Measurements from ENCODE around the gene SPRR2A.
"Not testable (repeated sequence)": the region's sequence is repeated elsewhere in the genome, so short reads cannot be mapped to it uniquely, and the experiment has no call there.

SPRR2A gene

DNA sequence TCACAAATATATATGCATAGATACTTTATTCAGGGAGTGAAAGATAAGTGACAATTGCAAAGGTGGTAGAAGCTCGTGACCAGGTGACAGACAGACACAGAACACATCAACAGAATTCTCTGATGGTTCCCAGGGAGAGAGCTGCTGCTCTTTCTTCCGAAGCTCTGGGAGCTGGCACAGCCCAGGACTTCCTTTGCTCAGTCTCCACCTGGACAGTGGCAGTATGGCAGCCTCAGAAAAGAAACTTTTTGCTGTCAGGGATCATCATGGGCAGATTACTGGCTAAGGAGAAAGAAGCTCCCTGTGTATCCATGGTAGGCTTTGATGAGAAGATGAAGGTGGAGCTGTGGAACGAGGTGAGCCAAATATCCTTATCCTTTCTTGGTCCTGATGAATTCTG lies 1.2 kb downstream of the SPRR2A start:
- not testable (repeated sequence) for DNase-seq (ENCODE audit: low read depth); H3K4me3 ChIP-seq (ENCODE audit: low read length)
- TF ChIP-seq, protein P1, sequence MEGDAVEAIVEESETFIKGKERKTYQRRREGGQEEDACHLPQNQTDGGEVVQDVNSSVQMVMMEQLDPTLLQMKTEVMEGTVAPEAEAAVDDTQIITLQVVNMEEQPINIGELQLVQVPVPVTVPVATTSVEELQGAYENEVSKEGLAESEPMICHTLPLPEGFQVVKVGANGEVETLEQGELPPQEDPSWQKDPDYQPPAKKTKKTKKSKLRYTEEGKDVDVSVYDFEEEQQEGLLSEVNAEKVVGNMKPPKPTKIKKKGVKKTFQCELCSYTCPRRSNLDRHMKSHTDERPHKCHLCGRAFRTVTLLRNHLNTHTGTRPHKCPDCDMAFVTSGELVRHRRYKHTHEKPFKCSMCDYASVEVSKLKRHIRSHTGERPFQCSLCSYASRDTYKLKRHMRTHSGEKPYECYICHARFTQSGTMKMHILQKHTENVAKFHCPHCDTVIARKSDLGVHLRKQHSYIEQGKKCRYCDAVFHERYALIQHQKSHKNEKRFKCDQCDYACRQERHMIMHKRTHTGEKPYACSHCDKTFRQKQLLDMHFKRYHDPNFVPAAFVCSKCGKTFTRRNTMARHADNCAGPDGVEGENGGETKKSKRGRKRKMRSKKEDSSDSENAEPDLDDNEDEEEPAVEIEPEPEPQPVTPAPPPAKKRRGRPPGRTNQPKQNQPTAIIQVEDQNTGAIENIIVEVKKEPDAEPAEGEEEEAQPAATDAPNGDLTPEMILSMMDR (IDR thresholded peaks at IDR 0.05; ENCODE audit: insufficient read depth, low read depth, low read length, missing control alignments), result peak; percentile 13

DNA sequence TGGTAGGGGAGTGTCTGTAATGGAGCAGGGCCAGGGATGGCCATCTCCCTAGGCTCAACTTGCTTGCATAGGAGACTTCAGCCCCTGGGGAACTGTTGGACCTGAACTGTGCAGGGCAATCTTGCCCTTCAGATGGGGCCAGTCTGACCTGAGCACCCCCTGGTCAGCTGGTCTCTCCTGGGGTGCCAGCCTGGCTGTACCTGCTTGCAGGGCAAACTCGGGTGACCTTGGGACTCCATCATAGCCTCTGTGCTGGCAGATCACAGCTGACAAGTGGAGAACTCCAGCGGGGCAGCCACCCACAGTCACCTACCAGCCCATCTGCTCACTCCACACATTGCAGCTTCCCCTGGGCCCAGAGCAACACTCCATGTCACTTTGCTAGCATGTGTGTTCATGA lies 8.1 kb downstream of the SPRR2A start:
- TF ChIP-seq, protein P1 (IDR thresholded peaks at IDR 0.05; ENCODE audit: insufficient read depth, low read depth, low read length, missing control alignments), result no peak

DNA sequence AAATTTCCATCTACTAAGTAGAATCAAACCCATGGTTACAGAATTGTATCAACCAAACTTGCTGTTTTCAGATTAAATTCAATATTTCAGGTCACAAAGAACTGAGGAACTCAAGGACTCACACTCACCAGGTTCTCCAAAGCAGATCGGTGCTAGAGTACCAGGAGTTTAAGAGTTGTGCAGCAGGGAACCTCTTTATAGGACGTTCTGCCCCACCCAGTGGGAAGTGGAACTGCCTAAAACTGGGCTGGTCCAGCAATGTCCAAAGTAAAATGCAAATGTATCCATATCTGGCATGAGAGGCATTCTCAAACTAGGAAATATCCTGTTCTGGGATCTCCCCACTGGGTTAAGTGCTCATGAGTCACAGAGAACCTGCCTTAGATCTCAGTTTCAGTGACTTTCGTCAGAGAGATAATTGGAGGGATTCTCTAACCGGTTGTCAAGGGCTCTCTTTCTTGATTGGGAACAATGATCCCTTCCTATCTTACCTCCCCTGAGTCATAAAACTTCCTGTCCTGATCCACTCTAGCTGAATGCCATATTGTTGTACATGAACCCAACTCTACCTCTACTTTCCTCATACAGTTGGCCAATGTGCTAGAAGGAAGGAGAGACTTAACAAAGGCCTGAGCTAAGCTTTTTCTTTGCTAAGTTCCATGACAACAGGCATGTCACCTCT lies 16.2 kb downstream of the SPRR2A start, which contains the start of gene SPRR2D:
Gene SPRR2D (minus strand): TSS at position 171 of the 682 bp plus-strand sequence. CDS start 774 bp downstream, outside the sequence.
- DNase-seq (ENCODE audit: low read depth), result peak; percentile 77
- TF ChIP-seq, protein P1 (IDR thresholded peaks at IDR 0.05; ENCODE audit: insufficient read depth, low read depth, low read length, missing control alignments), result no peak
- H3K4me3 ChIP-seq (ENCODE audit: low read length), result no peak within 1 kb of the TSS

More for the DNA sequence above, 8.1 kb downstream of the SPRR2A start:
- no peak overlapping the region for H3K4me3 ChIP-seq (ENCODE audit: low read length)
- no peak for DNase-seq (ENCODE audit: low read depth)

DNA sequence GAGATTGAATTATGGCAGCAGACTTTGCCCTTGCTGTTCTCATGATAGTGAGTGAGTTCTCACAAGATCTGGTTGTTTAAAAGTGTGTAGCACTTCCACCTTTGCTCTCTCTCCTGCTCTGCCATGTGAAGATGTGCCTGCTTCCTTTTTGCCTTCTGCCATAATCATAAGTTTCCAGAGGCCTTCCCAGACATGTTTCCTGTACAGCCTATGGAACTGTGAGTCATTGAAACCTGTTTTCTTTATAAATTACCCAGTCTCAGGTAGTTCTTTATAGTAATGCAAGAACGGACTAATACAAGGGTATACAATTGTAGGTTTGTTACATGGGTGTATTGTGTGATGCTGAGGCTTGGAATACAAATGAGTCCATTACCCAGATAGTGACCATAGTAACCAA lies 22.1 kb downstream of the SPRR2A start:
- DNase-seq (ENCODE audit: low read depth), result peak; percentile 68
- H3K4me3 ChIP-seq (ENCODE audit: low read length), result no peak overlapping the region
- TF ChIP-seq, protein P1 (IDR thresholded peaks at IDR 0.05; ENCODE audit: insufficient read depth, low read depth, low read length, missing control alignments), result no peak

DNA sequence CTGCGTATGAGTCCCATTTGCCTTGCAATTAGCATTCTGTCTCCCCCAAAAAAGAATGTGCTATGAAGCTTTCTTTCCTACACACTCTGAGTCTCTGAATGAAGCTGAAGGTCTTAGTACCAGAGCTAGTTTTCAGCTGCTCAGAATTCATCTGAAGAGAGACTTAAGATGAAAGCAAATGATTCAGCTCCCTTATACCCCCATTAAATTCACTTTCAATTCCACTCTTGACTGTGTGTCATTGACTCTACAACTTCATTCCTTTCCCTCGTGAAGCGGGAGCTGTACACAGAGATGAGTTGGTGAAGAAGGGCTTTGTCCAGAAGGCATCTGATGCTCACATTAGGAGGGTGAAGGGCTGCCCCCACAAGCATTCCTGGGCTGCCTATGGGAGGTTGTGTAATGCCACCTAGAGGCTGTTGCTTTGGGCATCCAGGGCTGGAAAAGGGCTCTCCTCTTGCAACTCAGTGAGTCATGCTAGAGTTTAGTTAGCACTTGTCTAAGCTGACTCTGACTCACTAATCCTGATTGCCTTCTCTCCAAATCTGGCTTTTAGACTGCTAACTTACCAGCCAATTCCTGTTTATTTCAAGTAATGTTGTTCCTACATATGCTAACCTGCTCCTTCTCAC lies 24.5 kb downstream of the SPRR2A start:
- peak; percentile 99 for DNase-seq (ENCODE audit: low read depth)
- TF ChIP-seq, protein P1 (IDR thresholded peaks at IDR 0.05; ENCODE audit: insufficient read depth, low read depth, low read length, missing control alignments), result peak; percentile 65
- peak overlapping the region; percentile 62 for H3K4me3 ChIP-seq (ENCODE audit: low read length)

- peak overlapping the region; percentile 62 for H3K4me3 ChIP-seq (ENCODE audit: low read length)
- DNase-seq (ENCODE audit: low read depth), result peak; percentile 32
- TF ChIP-seq, protein P1 (IDR thresholded peaks at IDR 0.05; ENCODE audit: insufficient read depth, low read depth, low read length, missing control alignments), result no peak
Observed at GRCh38 chr1:153032073-153032472, 25.2 kb downstream of the SPRR2A start.

Data from epithelial cell of esophagus (primary cell).